ENCODE measurements around the gene RAP1A. TPM values are rescaled to one million over a fixed set of nuclear protein-coding genes. Genes with fewer than 3 reads are reported as not detected.
A peak's percentile ranks its signal among the peaks of the same experiment; 100 is the strongest.
"Not testable (repeated sequence)": the region's sequence is repeated elsewhere in the genome, so short reads cannot be mapped to it uniquely, and the experiment has no call there.

RAP1A gene
- polyA plus RNA-seq, 3 donors from 2014 or later, result 45.6 to 67.3 (median 61.1) TPM

DNA sequence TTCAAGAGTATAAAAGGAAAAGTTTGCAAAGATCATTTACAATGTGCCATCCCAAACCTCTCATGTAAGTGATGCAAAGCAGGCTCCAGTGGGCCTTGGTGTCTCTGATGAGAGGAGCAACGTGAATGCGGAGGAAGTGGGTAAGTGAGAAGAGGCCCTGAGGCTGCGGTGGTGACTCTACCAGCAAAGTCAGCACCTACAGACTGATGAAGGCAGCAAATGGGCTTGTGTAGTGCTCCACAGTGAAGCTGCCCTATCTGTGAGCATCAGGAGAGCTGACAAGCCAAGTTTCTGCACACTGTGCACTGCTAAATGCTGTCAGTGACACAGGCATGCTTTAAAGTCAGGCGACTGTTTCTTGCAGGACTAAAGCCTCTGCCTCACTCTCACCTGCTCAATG lies 15.6 kb upstream of the RAP1A start:
- peaks cover 59 to 75% of the 10 kb centered on the region in 2 donors for H3K4me1 Mint-ChIP-seq
- DNase-seq, result peak; percentile 67 to 81 (median 74)
- H3K27me3 Mint-ChIP-seq (ENCODE audit: low read depth in 3 of 3), result no peaks in the 10 kb centered on the region
- no peaks in the 10 kb centered on the region for H3K36me3 Mint-ChIP-seq
- peak overlapping the region; percentile 17 to 84 (median 59) for H3K4me3 Mint-ChIP-seq
- peak overlapping the region; percentile 78 to 96 (median 88) for H3K27ac Mint-ChIP-seq
- no peaks in the 10 kb centered on the region for H3K9me3 Mint-ChIP-seq

DNA sequence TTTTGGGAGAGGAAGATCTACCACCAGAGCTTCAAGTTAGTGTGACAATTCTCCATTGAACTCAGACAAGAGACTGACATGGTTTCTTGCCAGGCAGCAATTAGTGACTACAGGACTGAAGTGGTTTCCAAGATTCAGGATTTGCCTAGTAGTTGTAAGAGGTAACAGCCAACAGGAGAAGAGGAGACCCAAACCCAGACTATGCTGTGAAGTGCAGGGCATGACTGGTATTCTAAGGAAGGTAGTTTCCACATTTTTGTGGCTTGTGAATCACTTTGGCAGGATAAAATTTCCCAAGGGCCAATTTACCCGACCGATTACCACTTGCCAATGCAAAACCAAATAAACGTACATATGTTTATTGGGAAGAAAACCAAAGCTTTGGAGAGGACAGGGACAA lies 14.7 kb upstream of the RAP1A start:
- Mint-ChIP-seq H3K27ac (peak overlapping the region; percentile 78 to 96 (median 88)), H3K4me1 (peaks cover 49 to 67% of the 10 kb centered on the region in 2 donors), H3K9me3 (no peaks in the 10 kb centered on the region), H3K4me3 (peak overlapping the region in 4 of 5 donors; percentile 14 to 43 (median 28)), H3K27me3 (ENCODE audit: low read depth in 3 of 3) (no peaks in the 10 kb centered on the region), H3K36me3 (no peaks in the 10 kb centered on the region)
- no peak for DNase-seq

DNA sequence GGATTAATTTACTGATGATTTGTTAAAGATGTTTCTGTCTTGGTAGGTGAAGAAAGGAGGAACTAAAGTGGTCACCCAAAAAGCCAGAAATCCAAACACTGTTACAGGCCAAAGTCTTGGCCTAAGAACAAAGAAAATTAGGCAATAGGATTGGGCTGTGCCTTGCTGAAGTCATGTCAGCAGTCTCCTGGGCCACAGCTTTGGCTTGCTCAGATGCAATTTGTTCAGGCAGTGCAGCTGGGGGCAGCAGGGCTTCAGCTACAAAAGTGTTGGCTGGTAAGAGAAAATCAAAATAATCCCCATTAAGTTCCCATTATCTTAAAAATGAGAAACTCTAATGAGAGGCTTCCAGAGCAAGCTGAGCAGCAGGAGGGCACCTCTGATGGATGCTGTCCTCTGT lies 14.0 kb upstream of the RAP1A start:
- H3K4me3 Mint-ChIP-seq, result peak overlapping the region in 1 of 5 donors; percentile 18
- peaks cover 44 to 61% of the 10 kb centered on the region in 2 donors for H3K4me1 Mint-ChIP-seq

DNA sequence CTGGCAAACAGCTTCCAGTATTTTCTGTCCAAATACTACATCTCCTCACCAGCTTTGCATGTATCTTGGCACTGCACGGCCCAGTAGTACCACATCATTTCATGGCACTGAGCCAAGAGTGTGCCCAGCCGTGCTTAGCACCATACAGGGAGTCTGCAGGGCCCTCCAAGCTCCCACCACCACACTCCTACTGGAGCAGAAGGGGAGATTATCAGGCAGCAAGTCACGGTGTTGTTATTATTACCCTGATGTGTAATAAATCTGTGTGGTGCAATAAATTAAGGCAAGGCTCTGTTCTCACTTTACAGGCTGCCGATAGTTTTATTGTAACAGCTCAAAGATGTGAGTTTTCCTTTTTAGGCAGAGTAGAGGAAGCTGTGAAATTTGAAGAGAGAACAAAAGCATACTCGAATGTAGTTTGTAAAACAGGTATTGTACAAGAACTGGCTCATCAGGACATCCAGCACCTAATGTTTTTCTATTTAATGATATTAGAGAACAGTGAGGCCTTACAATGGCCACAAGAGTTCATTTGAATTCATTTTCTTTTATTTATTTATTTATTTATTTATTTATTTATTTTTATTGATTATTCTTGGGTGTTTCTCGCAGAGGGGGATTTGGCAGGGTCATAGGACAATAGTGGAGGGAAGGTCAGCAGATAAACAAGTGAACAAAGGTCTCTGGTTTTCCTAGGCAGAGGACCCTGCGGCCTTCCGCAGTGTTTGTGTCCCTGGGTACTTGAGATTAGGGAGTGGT lies 13.0 kb upstream of the RAP1A start:
- not testable (repeated sequence) for H3K27me3 Mint-ChIP-seq (ENCODE audit: low read depth in 3 of 3); H3K36me3 Mint-ChIP-seq; DNase-seq; H3K9me3 Mint-ChIP-seq
- Mint-ChIP-seq H3K27ac (peak overlapping the region in 5 of 6 donors; percentile 25 to 83 (median 49)), H3K4me3 (peak overlapping the region in 2 of 5 donors; percentile 36 to 47), H3K4me1 (peaks cover 44 to 50% of the 10 kb centered on the region in 2 donors)

More for the DNA sequence above, 14.0 kb upstream of the RAP1A start:
- Mint-ChIP-seq H3K27me3 (ENCODE audit: low read depth in 3 of 3) (no peaks in the 10 kb centered on the region), H3K36me3 (no peaks in the 10 kb centered on the region), H3K9me3 (no peaks in the 10 kb centered on the region), H3K27ac (peak overlapping the region in 5 of 6 donors; percentile 58 to 96 (median 84))
- no peak for DNase-seq

DNA sequence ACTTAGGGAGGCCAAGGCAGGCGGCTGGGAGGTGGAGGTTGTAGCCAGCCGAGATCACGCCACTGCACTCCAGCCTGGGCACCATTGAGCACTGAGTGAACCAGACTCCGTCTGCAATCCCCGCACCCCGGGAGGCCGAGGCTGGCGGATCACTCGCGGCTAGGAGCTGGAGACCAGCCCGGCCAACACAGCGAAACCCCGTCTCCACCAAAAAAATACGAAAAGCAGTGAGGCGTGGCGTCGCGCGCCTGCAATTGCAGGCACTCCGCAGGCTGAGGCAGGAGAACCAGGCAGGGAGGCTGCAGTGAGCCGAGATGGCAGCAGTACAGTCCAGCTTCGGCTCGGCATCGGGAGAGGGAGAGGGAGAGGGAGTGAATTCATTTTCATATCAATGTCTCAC lies 11.1 kb upstream of the RAP1A start:
- H3K4me3 Mint-ChIP-seq; H3K27ac Mint-ChIP-seq; DNase-seq; H3K36me3 Mint-ChIP-seq; H3K9me3 Mint-ChIP-seq; H3K27me3 Mint-ChIP-seq (ENCODE audit: low read depth in 3 of 3): not testable (repeated sequence)
- H3K4me1 Mint-ChIP-seq, result peaks cover 31 to 33% of the 10 kb centered on the region in 2 donors

DNA sequence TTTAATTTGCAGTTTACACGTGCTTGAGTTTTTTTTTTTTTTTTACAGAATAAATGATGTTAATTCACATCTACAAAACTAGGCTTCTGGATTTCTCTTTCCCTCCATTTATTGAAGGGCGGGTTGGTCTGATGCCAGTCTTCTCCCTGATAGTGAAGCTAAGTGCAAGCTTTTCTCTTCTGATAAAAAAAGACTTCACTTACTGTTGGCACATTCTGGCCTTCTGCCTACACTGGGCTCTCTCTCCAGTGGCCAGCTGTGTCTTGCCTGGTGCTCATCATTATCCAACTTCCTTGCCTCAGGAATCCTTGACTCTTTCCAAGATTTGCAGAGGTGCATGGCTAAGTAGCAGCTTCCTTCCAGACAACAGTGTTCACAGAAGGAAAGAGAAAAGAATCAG lies 7.6 kb upstream of the RAP1A start:
- Mint-ChIP-seq H3K27me3 (ENCODE audit: low read depth in 3 of 3) (no peaks in the 10 kb centered on the region), H3K4me3 (no peak overlapping the region), H3K27ac (no peak overlapping the region), H3K36me3 (no peaks in the 10 kb centered on the region), H3K9me3 (no peaks in the 10 kb centered on the region), H3K4me1 (peaks cover 17 to 22% of the 10 kb centered on the region in 2 donors)
- DNase-seq, result no peak

DNA sequence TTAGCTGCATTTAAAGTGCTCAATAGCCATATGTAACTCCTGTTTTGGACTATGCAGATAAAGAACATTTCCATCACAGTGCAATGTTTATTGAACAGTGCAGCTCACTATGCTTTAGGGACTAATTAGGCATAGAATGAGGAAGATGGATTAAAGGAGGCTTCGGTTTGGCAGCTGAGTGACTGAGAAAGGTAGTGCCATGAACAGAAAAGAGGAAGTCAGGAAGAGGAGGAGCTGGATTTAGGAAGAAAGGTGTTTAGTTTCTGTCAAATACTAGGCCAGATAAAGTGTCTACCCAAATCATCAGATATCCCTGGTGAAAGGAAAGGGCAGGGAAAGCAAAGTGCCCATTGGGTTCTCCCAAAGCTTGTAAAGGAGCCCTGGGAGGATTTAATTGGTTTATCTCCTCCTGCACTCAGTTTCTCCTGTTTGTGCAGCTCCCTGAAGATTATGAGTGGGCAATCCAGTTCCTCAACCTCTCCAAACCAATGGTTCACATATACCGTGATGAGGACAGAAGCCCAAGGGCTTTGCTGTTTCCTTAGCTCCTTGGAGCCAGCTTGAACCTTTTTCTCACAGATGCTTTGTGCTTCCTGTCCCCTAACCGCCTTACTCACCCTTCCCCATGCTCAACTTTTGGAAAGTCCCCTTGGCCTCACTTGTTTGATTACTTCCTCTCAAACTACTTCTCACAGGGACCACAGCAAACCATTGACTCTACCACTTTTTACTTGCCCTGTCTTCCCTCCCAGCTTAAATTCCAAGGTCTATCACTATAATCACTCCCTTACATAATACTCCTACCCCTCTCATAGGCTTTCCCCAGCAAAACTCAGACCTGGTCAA lies 3.5 kb upstream of the RAP1A start:
- DNase-seq, result peak; percentile 50 to 55 (median 52)
- H3K27me3 Mint-ChIP-seq (ENCODE audit: low read depth in 3 of 3), result peaks cover 0 to 3% (median 0%) of the 10 kb centered on the region in 3 donors
- peak overlapping the region; percentile 34 to 81 (median 49) for H3K4me3 Mint-ChIP-seq
- H3K4me1 Mint-ChIP-seq, result peaks cover 44 to 53% of the 10 kb centered on the region in 2 donors
- no peaks in the 10 kb centered on the region for H3K9me3 Mint-ChIP-seq
- H3K36me3 Mint-ChIP-seq, result no peaks in the 10 kb centered on the region
- H3K27ac Mint-ChIP-seq, result peak overlapping the region; percentile 65 to 95 (median 80)

DNA sequence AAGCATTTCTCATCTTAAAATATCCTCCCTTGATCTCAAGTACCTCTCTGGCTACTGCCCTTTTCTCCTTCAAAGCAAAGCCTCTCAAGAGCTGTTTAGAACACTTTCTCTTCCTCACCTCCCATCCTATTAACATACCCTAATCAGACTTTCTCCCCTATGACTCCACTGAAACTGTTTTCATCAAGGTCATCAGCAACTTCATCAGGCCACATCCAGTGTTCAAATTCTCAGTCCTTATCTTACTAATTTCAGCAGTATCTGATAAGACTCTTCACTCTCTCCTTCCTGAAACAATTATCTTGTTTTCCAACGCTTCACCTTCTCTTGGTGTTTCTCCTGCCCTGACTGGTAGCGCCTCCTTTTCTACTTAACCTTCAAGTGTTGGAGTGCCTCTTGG lies 1.5 kb upstream of the RAP1A start:
- peaks cover 63 to 72% of the 10 kb centered on the region in 2 donors for H3K4me1 Mint-ChIP-seq
- H3K4me3 Mint-ChIP-seq, result peak overlapping the region; percentile 63 to 96 (median 83)
- DNase-seq, result no peak
- no peaks in the 10 kb centered on the region for H3K36me3 Mint-ChIP-seq
- H3K27ac Mint-ChIP-seq, result peak overlapping the region in 5 of 6 donors; percentile 31 to 82 (median 52)
- H3K27me3 Mint-ChIP-seq (ENCODE audit: low read depth in 3 of 3), result peaks cover 0 to 3% (median 0%) of the 10 kb centered on the region in 3 donors
- no peaks in the 10 kb centered on the region for H3K9me3 Mint-ChIP-seq

DNA sequence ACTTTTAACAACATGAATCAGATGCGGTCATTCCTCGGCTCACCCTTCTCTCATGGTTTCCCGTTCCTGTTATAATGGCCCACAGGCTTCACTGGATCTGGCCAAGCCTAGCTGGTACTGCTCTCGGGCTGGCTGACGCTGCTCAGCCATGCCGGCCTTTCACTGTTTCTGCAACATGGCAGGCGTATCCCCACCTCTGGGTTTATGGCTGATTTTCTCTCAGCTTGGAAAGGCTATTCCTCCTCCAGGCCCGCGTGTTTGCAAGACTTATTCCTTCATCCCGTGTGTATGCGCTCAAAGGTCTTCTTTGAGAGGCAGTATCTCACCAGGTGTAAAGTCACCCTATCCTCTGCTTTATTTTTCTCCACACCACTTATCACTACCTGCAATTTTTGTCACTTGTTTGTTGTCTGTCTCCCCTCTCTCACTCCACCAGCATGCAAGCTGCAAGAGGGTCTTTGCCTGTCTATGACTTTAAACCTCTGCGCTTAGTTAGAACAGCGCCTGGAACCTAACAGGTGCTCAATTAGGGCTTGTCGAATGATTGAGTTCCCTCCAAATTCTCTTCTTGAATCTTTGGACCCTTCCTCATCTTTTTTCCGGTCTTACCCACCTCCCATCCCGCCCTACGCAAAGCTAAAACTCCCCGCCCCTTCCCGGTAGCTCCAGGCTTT lies 491 bp upstream of the RAP1A start:
- peak overlapping the region; percentile 83 to 96 (median 89) for H3K4me3 Mint-ChIP-seq
- no peaks in the 10 kb centered on the region for H3K36me3 Mint-ChIP-seq
- DNase-seq, result no peak
- peaks cover 0 to 3% (median 0%) of the 10 kb centered on the region in 3 donors for H3K27me3 Mint-ChIP-seq (ENCODE audit: low read depth in 3 of 3)
- peaks cover 73 to 83% of the 10 kb centered on the region in 2 donors for H3K4me1 Mint-ChIP-seq
- H3K9me3 Mint-ChIP-seq, result no peaks in the 10 kb centered on the region
- peak overlapping the region; percentile 68 to 94 (median 92) for H3K27ac Mint-ChIP-seq

DNA sequence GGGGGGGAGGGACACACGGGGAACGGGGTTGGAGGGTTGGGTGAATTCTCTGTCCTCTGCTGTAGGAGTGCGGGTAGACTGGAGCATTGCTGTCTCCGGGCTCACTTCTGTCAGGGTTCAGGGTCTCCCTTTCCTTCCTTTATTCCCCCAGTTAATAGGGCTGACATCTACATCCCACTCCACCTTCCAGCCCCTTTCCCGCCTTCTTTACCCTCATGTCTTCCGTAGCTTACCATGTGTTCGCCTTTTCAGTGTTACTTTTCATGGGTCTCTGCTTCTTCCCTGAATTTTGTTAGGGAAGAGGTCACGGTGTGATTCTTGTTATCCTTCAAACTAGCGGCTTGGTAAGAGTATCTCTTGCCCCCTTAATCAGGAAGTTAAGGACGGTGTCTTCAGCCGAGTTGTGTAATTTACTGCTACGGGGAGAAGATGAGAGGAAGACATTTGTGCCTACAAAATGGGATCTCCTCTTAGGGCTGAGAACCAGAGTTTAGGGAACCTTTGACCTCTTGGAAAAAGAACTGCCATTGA lies 917 bp downstream of the RAP1A start:
- H3K36me3 Mint-ChIP-seq, result no peaks in the 10 kb centered on the region
- no peaks in the 10 kb centered on the region for H3K9me3 Mint-ChIP-seq
- H3K27me3 Mint-ChIP-seq (ENCODE audit: low read depth in 3 of 3), result peaks cover 0 to 3% (median 0%) of the 10 kb centered on the region in 3 donors
- H3K27ac Mint-ChIP-seq, result peak overlapping the region; percentile 83 to 99 (median 96)
- peak overlapping the region; percentile 92 to 97 (median 96) for H3K4me3 Mint-ChIP-seq
- H3K4me1 Mint-ChIP-seq, result peaks cover 79 to 87% of the 10 kb centered on the region in 2 donors
- DNase-seq, result peak in 1 of 3 donors; percentile 12

DNA sequence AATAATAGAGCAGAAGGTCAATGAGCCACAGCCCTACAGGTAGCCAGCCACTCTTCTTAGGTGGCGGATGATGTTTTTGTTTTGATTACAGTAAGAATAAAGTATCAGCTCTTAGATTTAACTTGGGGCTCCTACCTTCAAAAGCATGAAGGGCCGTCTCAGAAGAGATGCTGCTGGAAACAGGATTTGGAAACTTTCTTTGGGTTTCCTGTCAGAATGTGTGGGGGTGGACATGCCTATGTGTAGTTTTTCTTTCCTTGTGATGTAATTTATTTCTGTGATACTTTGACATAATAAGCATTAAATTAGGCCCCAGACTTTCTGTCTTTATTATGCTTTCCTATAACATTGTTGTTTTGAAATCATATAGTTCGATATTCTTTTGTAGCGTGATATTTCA lies 1.5 kb downstream of the RAP1A start:
- Mint-ChIP-seq H3K4me1 (peaks cover 81 to 88% of the 10 kb centered on the region in 2 donors), H3K27ac (peak overlapping the region; percentile 83 to 99 (median 96)), H3K36me3 (no peaks in the 10 kb centered on the region), H3K4me3 (peak overlapping the region; percentile 92 to 97 (median 96)), H3K27me3 (ENCODE audit: low read depth in 3 of 3) (peaks cover 0 to 3% (median 0%) of the 10 kb centered on the region in 3 donors), H3K9me3 (no peaks in the 10 kb centered on the region)
- DNase-seq, result peak in 2 of 3 donors; percentile 15 to 30

DNA sequence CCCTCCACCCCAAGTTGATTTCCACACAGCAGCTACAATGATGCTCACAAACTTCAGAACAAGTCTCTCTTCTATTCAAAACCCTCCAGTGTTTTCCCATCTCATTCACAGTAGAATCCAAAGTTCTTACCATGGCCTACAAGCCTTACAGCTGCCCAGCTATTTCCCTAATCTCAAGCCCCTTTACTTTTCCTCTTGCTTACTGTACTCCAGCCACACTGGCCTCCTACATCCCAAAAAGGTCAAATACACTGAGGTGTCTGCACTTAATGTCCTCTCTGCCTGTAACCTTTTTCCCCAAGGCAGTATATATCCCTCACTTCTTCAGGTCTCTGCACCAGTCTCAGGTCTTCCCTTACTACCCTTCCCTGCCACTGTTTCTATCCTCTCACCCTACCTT lies 2.6 kb downstream of the RAP1A start:
- Mint-ChIP-seq H3K4me1 (peaks cover 79 to 88% of the 10 kb centered on the region in 2 donors), H3K36me3 (no peaks in the 10 kb centered on the region), H3K4me3 (peak overlapping the region; percentile 92 to 97 (median 96)), H3K27me3 (ENCODE audit: low read depth in 3 of 3) (peaks cover 0 to under 1% (median 0%) of the 10 kb centered on the region in 3 donors), H3K27ac (peak overlapping the region; percentile 80 to 99 (median 86)), H3K9me3 (no peaks in the 10 kb centered on the region)
- DNase-seq, result no peak

DNA sequence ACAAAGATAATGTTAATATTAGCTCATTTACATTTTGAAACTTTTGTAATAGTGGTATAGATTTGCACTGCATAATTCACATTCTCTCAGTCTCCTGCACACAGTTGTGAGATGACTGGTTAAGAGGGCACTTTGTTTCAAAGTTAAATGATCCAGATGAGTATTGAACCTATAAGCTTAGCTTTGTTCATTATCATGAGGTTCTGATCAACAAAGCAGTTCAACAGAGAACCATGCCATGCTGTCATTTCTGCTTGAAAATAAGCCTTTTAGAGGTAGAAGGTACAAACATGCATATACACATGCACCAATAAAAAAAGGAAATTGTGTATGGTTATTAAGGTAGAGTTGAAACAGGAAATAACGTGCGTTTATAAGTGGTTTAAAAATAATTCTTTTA lies 4.8 kb downstream of the RAP1A start:
- H3K4me3 Mint-ChIP-seq, result peak overlapping the region in 1 of 5 donors; percentile 59
- DNase-seq, result no peak
- H3K27ac Mint-ChIP-seq, result peak overlapping the region in 3 of 6 donors; percentile 28 to 58 (median 51)
- H3K9me3 Mint-ChIP-seq, result no peaks in the 10 kb centered on the region
- H3K36me3 Mint-ChIP-seq, result no peaks in the 10 kb centered on the region
- peaks cover 82 to 91% of the 10 kb centered on the region in 2 donors for H3K4me1 Mint-ChIP-seq
- no peaks in the 10 kb centered on the region for H3K27me3 Mint-ChIP-seq (ENCODE audit: low read depth in 3 of 3)
